Activated T-helper 1 cell treated with anti-CD3 and anti-CD28 coated beads, Interleukin-12 subunit alpha, Interleukin-12 subunit beta, Interleukin-2, Interleukin-4 antibody, amounts not matched to agents 30 ng/mL and 10 ng/mL and 1 ng/mL, durations not matched to agents 14 hours and 24 hours and 36 hours (primary cell): ENCODE data around the gene PHOX2A. TPM values are rescaled to one million over a fixed set of nuclear protein-coding genes. Genes with fewer than 3 reads are reported as not detected.

Source experiments
- DNase-seq: peaks from one replicate; pipeline ENCODE4 v3.0.0; 2021; ENCODE audit warnings: low spot score
- H3K27ac Mint-ChIP-seq: one replicate; pipeline ENCODE4 v1.8.0; 2021; ENCODE audit warnings: mild to moderate bottlenecking, mixed read lengths
- H3K27me3 Mint-ChIP-seq: one replicate; pipeline ENCODE4 v1.8.0; 2022; ENCODE audit warnings: mild to moderate bottlenecking, moderate library complexity, mixed read lengths; ENCODE audit not compliant: insufficient read depth
- H3K36me3 Mint-ChIP-seq: one replicate; pipeline ENCODE4 v1.8.0; 2021; ENCODE audit warnings: low read depth, mixed read lengths
- H3K4me1 Mint-ChIP-seq: one replicate; pipeline ENCODE4 v1.8.0; 2021; ENCODE audit warnings: low read depth, mixed read lengths
- H3K4me3 Mint-ChIP-seq: one replicate; pipeline ENCODE4 v1.8.0; 2021; ENCODE audit warnings: mild to moderate bottlenecking, moderate library complexity, mixed read lengths
- H3K9me3 Mint-ChIP-seq: one replicate; pipeline ENCODE4 v1.8.0; 2021; ENCODE audit warnings: mixed read lengths
- intact Hi-C: fragments of 100-400 bp; cut with micrococcal nuclease; formaldehyde crosslinking; loops from one replicate; pipeline ENCODE4 v1.15.1; 2024
- total RNA-seq: library from RNA; stranded (reverse); gene quantifications from 2 replicates; pipeline ENCODE4 v1.2.3, GENCODE V29; 2022

The PHOX2A gene
- total RNA-seq, 1 donor from 2014 or later, result not detected

DNA sequence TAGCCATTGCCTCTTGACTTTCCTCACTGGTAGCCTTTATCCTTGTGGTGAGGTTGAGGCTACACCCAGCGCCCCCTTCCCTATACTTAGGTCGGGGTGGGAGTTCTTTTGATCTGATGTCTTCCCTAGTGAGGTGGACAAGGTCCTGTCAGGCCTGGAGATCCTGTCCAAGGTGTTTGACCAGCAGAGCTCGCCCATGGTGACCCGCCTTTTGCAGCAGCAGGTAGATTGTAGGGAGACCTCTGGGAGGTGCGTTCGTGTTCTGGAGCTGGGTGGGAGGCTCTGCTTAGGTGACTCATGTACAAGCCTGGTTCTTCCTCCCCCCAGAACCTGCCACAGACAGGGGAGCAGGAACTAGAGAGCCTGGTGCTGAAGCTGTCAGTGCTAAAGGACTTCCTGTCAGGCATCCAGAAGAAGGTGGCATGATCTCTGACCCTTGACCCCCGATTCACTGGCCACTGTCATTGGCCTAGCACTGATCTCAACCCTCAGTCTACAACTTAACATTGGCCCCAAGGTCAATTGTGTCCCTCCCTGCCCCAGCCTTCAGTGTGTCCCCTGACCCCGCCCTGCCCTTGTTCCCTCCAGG lies 14.5 kb downstream of the PHOX2A start:
- H3K9me3 Mint-ChIP-seq, result no peaks in the 10 kb centered on the region
- peaks cover 8% of the 10 kb centered on the region for H3K4me1 Mint-ChIP-seq
- intact Hi-C loops, result loop anchor here (10.0 kb wide), 1 partner anchor 1145 kb away; the partner anchor contains the start of gene RELT
- no peaks in the 10 kb centered on the region for H3K27me3 Mint-ChIP-seq
- H3K4me3 Mint-ChIP-seq, result no peak overlapping the region
- DNase-seq, result no peak
- H3K27ac Mint-ChIP-seq, result no peak overlapping the region
- peaks cover 29% of the 10 kb centered on the region for H3K36me3 Mint-ChIP-seq

DNA sequence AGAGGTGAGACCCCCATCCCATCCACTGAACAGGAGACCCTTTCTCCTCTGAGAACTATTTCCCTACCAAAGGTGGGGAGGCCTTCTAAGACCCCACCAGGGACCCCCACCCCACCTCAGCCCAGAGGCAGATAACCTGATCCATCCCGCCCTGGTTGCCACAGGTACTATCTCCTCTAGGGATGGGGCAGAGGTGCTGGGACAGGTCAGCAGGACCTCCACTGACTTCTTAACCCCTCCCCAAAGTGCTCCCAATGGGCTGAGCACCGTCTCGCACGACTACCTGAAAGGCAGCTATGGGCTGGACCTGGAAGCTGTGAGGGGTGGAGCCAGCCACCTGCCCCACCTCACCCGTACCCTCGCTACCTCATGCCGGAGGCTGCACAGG lies 15.1 kb downstream of the PHOX2A start:
- H3K4me3 Mint-ChIP-seq, result no peak overlapping the region
- intact Hi-C loops, result loop anchor here (10.0 kb wide), 1 partner anchor 1146 kb away; the partner anchor contains the start of gene RELT
- peaks cover 25% of the 10 kb centered on the region for H3K36me3 Mint-ChIP-seq

DNA sequence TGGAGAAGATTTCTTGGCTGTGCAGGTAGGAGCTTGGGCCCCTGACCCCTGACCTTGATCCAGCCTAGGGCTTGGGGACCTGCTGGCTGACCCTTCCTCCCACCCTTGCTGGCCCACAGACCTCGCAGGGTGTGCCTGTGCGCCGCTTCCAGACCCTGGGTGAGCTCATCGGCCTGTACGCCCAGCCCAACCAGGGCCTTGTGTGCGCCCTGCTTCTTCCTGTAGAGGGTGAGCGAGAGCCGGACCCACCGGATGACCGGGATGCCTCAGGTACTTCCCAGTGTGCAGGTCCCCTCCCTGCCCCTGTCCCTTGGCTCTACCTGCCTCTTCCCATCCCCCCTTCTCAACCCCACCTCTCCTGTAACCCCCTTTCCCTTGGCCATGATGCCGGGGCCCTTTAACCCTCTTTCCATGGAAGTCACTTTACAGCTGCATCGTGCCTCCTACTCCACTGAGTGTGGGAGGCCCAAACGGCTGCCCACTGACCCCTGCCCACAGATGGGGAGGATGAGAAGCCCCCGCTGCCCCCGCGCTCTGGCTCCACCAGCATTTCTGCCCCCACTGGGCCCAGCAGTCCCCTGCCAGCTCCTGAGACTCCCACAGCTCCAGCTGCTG lies 15.6 kb downstream of the PHOX2A start:
- Mint-ChIP-seq H3K4me1 (peaks cover 8% of the 10 kb centered on the region), H3K4me3 (no peak overlapping the region), H3K9me3 (no peaks in the 10 kb centered on the region), H3K36me3 (peaks cover 22% of the 10 kb centered on the region), H3K27ac (no peak overlapping the region), H3K27me3 (no peaks in the 10 kb centered on the region)
- intact Hi-C loops, result loop anchor here (10.0 kb wide), 1 partner anchor 1146 kb away; the partner anchor contains the start of gene RELT
- no peak for DNase-seq

More for the DNA sequence above, 15.1 kb downstream of the PHOX2A start:
- H3K9me3 Mint-ChIP-seq, result no peaks in the 10 kb centered on the region
- no peaks in the 10 kb centered on the region for H3K27me3 Mint-ChIP-seq
- no peak overlapping the region for H3K27ac Mint-ChIP-seq
- no peak for DNase-seq
- peaks cover 8% of the 10 kb centered on the region for H3K4me1 Mint-ChIP-seq

DNA sequence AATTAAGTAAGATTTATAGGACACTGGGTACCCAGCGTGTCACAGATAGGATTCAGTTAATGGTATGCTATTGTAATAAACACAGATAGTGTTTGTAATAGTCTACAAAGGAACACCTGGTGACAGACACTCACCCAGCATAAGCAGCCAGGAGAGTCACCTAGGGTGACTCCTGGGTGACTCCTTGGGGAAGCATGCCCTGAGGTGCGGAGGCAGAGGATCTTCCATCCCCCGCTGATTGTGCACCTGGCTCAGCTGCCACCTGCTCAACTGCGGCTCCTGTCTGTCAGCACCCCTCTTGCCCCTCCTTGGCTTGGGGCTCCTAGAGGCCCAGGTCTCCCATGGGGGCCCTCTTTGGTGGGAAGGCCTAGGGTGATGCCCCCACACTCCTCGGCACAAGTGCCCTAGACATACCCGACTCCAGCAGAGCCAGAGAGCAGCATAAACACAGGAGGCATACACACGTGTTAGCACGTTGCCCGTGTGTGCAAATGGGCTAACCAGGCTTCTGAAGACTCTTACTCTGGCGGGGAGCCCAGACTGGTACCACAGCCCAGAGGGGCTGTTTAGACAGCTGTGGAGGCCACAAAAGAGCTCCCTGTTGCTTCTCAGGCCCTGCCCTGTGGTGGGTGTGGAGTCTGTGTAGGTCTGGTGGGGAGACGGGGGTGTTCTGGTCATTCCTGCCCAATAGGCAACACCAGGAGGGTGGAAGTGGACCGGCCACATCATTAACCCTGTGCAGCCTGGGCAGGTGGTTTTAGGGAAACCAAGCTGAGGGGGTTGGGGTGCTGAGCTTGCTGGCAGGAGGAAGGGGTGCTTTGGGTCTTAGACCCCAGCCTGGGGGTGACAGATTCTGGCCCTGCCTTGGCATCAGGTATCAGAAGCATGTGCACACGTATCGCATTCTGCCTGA lies 16.4 kb downstream of the PHOX2A start:
- no peak overlapping the region for H3K4me3 Mint-ChIP-seq
- H3K9me3 Mint-ChIP-seq, result no peaks in the 10 kb centered on the region
- DNase-seq, result no peak
- H3K36me3 Mint-ChIP-seq, result peaks cover 20% of the 10 kb centered on the region
- H3K27me3 Mint-ChIP-seq, result no peaks in the 10 kb centered on the region
- H3K4me1 Mint-ChIP-seq, result peaks cover 13% of the 10 kb centered on the region
- no peak overlapping the region for H3K27ac Mint-ChIP-seq
- intact Hi-C loops, result loop anchor here (10.0 kb wide), 1 partner anchor 1147 kb away; the partner anchor contains the start of gene RELT

DNA sequence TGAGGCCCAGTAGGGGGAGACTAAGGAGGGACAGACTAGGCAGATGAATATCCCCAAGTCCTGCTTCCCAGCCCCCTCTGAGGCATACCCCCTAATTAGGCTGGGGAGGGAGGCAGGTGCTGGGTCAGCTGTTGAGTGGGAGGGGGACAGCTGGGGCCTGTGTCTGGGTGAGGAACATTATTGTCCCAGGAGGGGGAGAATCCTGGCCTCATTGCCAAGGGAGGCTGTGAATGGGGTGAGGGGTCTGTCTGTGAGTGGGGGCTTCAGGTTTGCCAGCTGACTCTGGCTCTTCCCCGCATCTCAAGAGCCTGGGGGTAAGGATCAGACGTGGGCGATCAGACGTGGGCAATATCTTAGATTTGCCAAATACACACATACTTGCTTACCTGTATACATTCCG lies 17.3 kb downstream of the PHOX2A start:
- intact Hi-C loops, result loop anchor here (10.0 kb wide), 1 partner anchor 1148 kb away; the partner anchor contains the start of gene RELT
- no peak overlapping the region for H3K27ac Mint-ChIP-seq
- peaks cover 13% of the 10 kb centered on the region for H3K36me3 Mint-ChIP-seq
- no peaks in the 10 kb centered on the region for H3K9me3 Mint-ChIP-seq
- H3K4me1 Mint-ChIP-seq, result peaks cover 19% of the 10 kb centered on the region
- no peak for DNase-seq
- H3K4me3 Mint-ChIP-seq, result no peak overlapping the region
- no peaks in the 10 kb centered on the region for H3K27me3 Mint-ChIP-seq

- H3K27me3 Mint-ChIP-seq, result no peaks in the 10 kb centered on the region
- intact Hi-C loops, result loop anchor here (10.0 kb wide), 1 partner anchor 1149 kb away; the partner anchor contains the start of gene RELT
- H3K4me1 Mint-ChIP-seq, result peaks cover 19% of the 10 kb centered on the region
- peak overlapping the region; percentile 88 for H3K4me3 Mint-ChIP-seq
- peaks cover 11% of the 10 kb centered on the region for H3K36me3 Mint-ChIP-seq
- no peak for DNase-seq
- peak overlapping the region; percentile 81 for H3K27ac Mint-ChIP-seq
- H3K9me3 Mint-ChIP-seq, result no peaks in the 10 kb centered on the region
Measured at GRCh38 chr11:72225411-72225951, 18.5 kb downstream of the PHOX2A start.

GRCh38 chr11:72224564-72225410 lies 19.2 kb downstream of the PHOX2A start, which contains the start of gene INPPL1:
Gene INPPL1, plus strand, starts transcription at chr11:72224767. Its CDS starts 218 bp downstream, at chr11:72224985.
- intact Hi-C loops, result loop anchor here (5.0 to 10.0 kb wide), 3 partner anchors 188 to 1150 kb away; partner anchors contain the start of genes RELT and STARD10
- Mint-ChIP-seq H3K36me3 (peaks cover 11% of the 10 kb centered on the region), H3K27me3 (no peaks in the 10 kb centered on the region), H3K9me3 (no peaks in the 10 kb centered on the region), H3K4me3 (peak within 1 kb of the TSS; percentile 96), H3K4me1 (peaks cover 19% of the 10 kb centered on the region), H3K27ac (peak within 1 kb of the TSS; percentile 93)
- DNase-seq, result peak; percentile 21

DNA sequence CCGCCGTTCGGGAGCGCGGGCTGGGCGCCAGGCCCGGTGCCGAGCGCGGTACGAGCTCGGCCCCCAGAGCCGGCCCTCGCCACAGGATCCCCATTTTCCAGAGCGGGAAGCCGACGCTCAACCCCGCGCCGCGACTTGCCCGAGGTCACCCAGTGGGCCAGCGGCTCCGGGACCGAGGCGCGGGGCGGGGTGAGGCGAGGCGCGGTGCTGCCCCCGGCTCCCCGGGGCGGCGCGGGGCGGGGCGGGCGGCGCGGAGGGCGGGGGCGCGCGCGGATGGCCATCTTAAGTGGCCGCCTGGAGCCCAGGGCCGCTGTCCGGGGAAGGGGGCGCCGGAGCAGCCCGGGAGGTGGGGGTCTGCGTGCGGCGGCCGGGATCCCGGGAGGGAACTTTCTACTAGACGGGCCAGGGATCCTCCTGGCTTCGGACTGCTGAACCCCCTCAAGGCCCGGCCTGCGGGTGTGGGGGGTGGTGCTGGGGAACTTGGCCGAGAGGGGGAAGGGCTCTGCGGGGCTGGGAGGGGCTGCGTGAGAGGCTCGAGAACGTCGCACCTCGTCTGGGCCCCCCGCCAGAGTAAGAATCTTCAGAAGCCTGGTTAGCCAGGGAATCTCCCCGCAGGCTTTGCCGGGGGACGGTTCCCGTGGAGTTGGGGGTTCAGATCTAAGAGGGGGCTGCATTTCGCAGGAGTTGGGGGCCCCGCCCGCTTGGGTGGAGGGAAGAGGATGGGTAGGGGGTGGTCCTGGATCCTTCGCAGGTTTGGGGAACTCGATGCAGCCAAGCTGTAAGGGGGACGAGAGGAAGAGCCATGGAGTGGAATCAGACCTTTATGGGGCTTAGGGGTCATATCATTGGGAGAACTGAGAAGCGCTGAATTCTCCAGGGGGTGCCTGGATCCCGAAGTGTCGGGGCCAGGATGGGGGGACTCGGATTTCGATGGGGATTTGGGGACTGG lies 20.1 kb downstream of the PHOX2A start:
- H3K4me1 Mint-ChIP-seq, result peaks cover 19% of the 10 kb centered on the region
- peak; percentile 66 for DNase-seq
- H3K27me3 Mint-ChIP-seq, result no peaks in the 10 kb centered on the region
- H3K9me3 Mint-ChIP-seq, result no peaks in the 10 kb centered on the region
- H3K4me3 Mint-ChIP-seq, result peak overlapping the region; percentile 96
- peaks cover 3% of the 10 kb centered on the region for H3K36me3 Mint-ChIP-seq
- intact Hi-C loops, result loop anchor here (1.0 to 10.0 kb wide), 13 partner anchors 15 to 1151 kb away; partner anchors contain the start of genes ANAPC15, CLPB, LAMTOR1 and LRRC51
- peak overlapping the region; percentile 93 for H3K27ac Mint-ChIP-seq

- Mint-ChIP-seq H3K9me3 (no peaks in the 10 kb centered on the region), H3K4me3 (peak overlapping the region; percentile 85), H3K27ac (peak overlapping the region; percentile 83), H3K27me3 (peaks cover 4% of the 10 kb centered on the region), H3K36me3 (no peaks in the 10 kb centered on the region), H3K4me1 (peaks cover 20% of the 10 kb centered on the region)
- intact Hi-C loops, result loop anchor here (1.0 to 10.0 kb wide), 13 partner anchors 16 to 1152 kb away; partner anchors contain the start of genes ANAPC15, CLPB, LAMTOR1 and LRRC51
- DNase-seq, result peak; percentile 95
Measured at GRCh38 chr11:72222907-72223614, 20.9 kb downstream of the PHOX2A start.

DNA sequence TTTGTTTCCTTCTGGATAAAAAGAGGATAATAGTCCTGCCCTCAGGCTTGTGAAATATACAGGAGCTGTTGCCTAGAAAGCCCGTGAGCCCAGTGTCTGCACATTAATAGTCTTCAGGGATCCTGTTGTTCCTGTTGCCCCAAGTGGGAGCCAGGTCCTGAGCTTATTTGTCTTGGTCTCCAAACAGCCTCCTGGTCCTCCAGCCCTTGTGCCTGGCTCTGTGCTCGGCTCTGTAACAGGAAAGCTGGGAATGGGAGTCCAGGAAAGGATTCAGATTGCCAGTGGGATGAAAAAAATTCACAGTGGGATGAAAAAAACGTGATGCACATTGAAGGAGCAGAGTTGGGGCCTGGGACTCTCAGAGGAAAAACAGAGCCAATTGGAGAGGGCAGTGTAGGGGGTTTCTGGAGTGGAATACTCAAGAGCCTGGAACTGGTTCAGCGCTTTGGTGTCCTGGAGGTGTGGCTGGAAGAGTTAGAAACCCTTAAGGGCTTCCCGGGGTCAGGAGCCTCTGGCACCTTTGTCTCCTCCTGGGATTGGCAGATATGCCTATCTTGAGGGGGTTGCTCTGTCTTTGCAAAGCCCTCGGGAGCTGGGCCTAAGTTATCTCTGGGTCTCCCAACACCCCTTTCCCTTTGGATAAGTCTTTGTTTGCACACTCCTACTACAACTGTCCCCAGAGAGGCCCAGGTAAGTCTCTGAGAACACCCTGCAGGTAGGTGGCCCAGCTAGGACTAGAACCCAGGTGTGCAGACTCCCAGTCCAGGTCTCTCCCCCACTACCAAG lies 21.7 kb downstream of the PHOX2A start:
- Mint-ChIP-seq H3K36me3 (no peaks in the 10 kb centered on the region), H3K27ac (peak overlapping the region; percentile 83), H3K27me3 (peaks cover 8% of the 10 kb centered on the region), H3K4me1 (peaks cover 26% of the 10 kb centered on the region), H3K9me3 (no peaks in the 10 kb centered on the region), H3K4me3 (peak overlapping the region; percentile 85)
- no peak for DNase-seq
- intact Hi-C loops, result loop anchor here (2.0 to 10.0 kb wide), 5 partner anchors 17 to 1153 kb away; partner anchors contain the start of genes RELT and STARD10
